ENCODE data around the gene PFKM.

GRCh38 chr12:48105867-48106680, 13.1 kb upstream of the PFKM start, which contains the start of gene SENP1:
- TF ChIP-seq CTCF (IDR thresholded peaks at IDR 0.05; ENCODE audit: insufficient read depth, low read length) (no peak), GABPA (IDR thresholded peaks at IDR 0.05; ENCODE audit: low read depth) (peak; percentile 94)
